Endothelial cell of umbilical vein (primary cell): ENCODE data around the gene ZBTB40. TPM values are rescaled to one million over a fixed set of nuclear protein-coding genes. Genes with fewer than 3 reads are reported as not detected.
A peak's percentile ranks its signal among the peaks of the same experiment; 100 is the strongest.

Source experiments
- BruUV-seq: library from RNA; stranded (reverse); fragments of 400-500 nt; replicated peaks from 2 replicates; lab custom pipeline; 2021; lab: Mats Ljungman, UMichigan
- CTCF ChIA-PET: fragments of 300-600, 350-600 bp; sonication (Branson Sonifier 250); formaldehyde crosslinking; loops from one replicate; lab custom pipeline; 2021; ENCODE audit warnings: antibody characterized with exemption, inconsistent platforms; lab: Charles Lee
- POLR2A ChIA-PET: fragments of 300-600, 350-600 bp; sonication (Branson Sonifier 250); formaldehyde crosslinking; loops from one replicate; lab custom pipeline; 2021; ENCODE audit warnings: antibody characterized with exemption, inconsistent platforms; lab: Charles Lee
- DNase-seq: peaks from one replicate; pipeline ENCODE4 v3.0.0-alpha.2; 2011; ENCODE audit warnings: low read depth, low spot score
- FAIRE-seq: peaks from 2 replicates; lab custom pipeline; 2011; peaks lifted over from hg19 to GRCh38; lab: Jason Lieb, UNC
- H2AFZ ChIP-seq: 2 replicates; pipeline ENCODE4 v1.6.0; 2012; ENCODE audit warnings: low read depth, low read length, control low read depth, inconsistent platforms
- H3K27ac ChIP-seq: 2 replicates; pipeline ENCODE4 v1.5.1; 2011; ENCODE audit warnings: low read depth, mild to moderate bottlenecking, control low read depth, low read length, moderate library complexity; ENCODE audit not compliant: insufficient read depth
- H3K27me3 ChIP-seq, 2 experiments: 2 replicates each; pipeline versions ENCODE4 v1.6.0 to v1.6.1; 2011; ENCODE audit warnings: low read length in 2 of 2, mixed read lengths in 1 of 2; ENCODE audit not compliant: control insufficient read depth in 2 of 2, insufficient read depth in 2 of 2
- H3K36me3 ChIP-seq, 2 experiments: 2 replicates in 1 of 2; 3 replicates in 1 of 2; pipeline ENCODE4 v1.5.1; 2011; ENCODE audit warnings: low read length in 2 of 2, mild to moderate bottlenecking in 1 of 2, moderate library complexity in 1 of 2; ENCODE audit not compliant: control insufficient read depth in 2 of 2, insufficient read depth in 2 of 2; ENCODE audit errors: extremely low read depth in 1 of 2
- H3K4me1 ChIP-seq: 3 replicates; pipeline ENCODE4 v1.5.1; 2011; ENCODE audit warnings: mild to moderate bottlenecking, low read length; ENCODE audit not compliant: control insufficient read depth, insufficient read depth; ENCODE audit errors: extremely low read depth
- H3K4me2 ChIP-seq: 2 replicates; pipeline ENCODE4 v1.6.1; 2011; ENCODE audit warnings: low read length, control low read depth, mixed read lengths; ENCODE audit not compliant: insufficient read depth
- H3K4me3 ChIP-seq, 3 experiments: fragments of 200-600 bp in 1 of 3; sonication (generic), shearing (Covaris generic) in 1 of 3; replicated peaks in 1 of 3; 2 replicates each; pipeline ENCODE4 v1.5.1; 2011 to 2016; ENCODE audit warnings: control low read depth in 3 of 3, low read length in 3 of 3, mild to moderate bottlenecking in 2 of 3, inconsistent platforms in 1 of 3, low read depth in 1 of 3, moderate library complexity in 1 of 3; ENCODE audit not compliant: insufficient read depth in 1 of 3
- H3K79me2 ChIP-seq: 2 replicates; pipeline ENCODE4 v1.6.0; 2012; ENCODE audit warnings: low read length, inconsistent platforms; ENCODE audit not compliant: control insufficient read depth, insufficient read depth
- H3K9ac ChIP-seq: replicated peaks from 2 replicates; pipeline ENCODE3; 2011; ENCODE audit warnings: low read length, control low read depth; ENCODE audit not compliant: insufficient read depth; ENCODE audit errors: extremely low read depth
- H3K9me1 ChIP-seq: replicated peaks from 3 replicates; pipeline ENCODE4 v1.6.0; 2011; ENCODE audit warnings: mild to moderate bottlenecking, low read length; ENCODE audit not compliant: control insufficient read depth, insufficient read depth; ENCODE audit errors: extremely low read depth
- H3K9me3 ChIP-seq: replicated peaks from 2 replicates; pipeline ENCODE4 v1.5.1; 2012; ENCODE audit warnings: low read length, inconsistent platforms; ENCODE audit not compliant: control insufficient read depth, insufficient read depth
- H4K20me1 ChIP-seq: replicated peaks from 2 replicates; pipeline ENCODE3; 2011; ENCODE audit warnings: mild to moderate bottlenecking, low read length; ENCODE audit not compliant: control insufficient read depth, insufficient read depth; ENCODE audit errors: extremely low read depth
- CTCF ChIP-seq, 2 donors: IDR thresholded peaks; 1 replicate in 1 of 2; 2 replicates in 1 of 2; pipeline ENCODE4 v1.5.1; 2011; ENCODE audit warnings: low read length in 2 of 2, mild to moderate bottlenecking in 2 of 2, moderate library complexity in 2 of 2, control low read depth in 1 of 2, inconsistent platforms in 1 of 2, low read depth in 1 of 2; ENCODE audit not compliant: insufficient read depth in 1 of 2; ENCODE audit errors: extremely low read depth in 1 of 2
- EZH2 ChIP-seq: IDR thresholded peaks from 2 replicates; pipeline ENCODE4 v1.6.1; 2012; ENCODE audit warnings: borderline replicate concordance, low read depth, mild to moderate bottlenecking, moderate library complexity, low read length, inconsistent platforms; ENCODE audit not compliant: severe bottlenecking
- FOS ChIP-seq: IDR thresholded peaks from 2 replicates; pipeline ENCODE4 v1.6.1; 2011; ENCODE audit warnings: mild to moderate bottlenecking, low read length, moderate library complexity, borderline replicate concordance; ENCODE audit not compliant: insufficient read depth
- JUN ChIP-seq: IDR thresholded peaks from 2 replicates; pipeline ENCODE4 v1.6.1; 2011; ENCODE audit warnings: borderline replicate concordance, low read depth; ENCODE audit not compliant: insufficient read length, insufficient read depth
- MAX ChIP-seq: IDR thresholded peaks from 2 replicates; pipeline ENCODE4 v1.6.1; 2011; ENCODE audit not compliant: insufficient read depth, insufficient read length
- MYC ChIP-seq: IDR thresholded peaks from one replicate; pipeline ENCODE4 v1.6.1; 2011; ENCODE audit warnings: mild to moderate bottlenecking, low read depth, low read length
- POLR2A ChIP-seq: IDR thresholded peaks from 2 replicates; pipeline ENCODE4 v1.6.1; 2012; ENCODE audit warnings: low read depth, mild to moderate bottlenecking, control low read depth, low read length
- POLR2AphosphoS5 ChIP-seq: IDR thresholded peaks from 2 replicates; pipeline ENCODE4 v1.6.1; 2012; ENCODE audit warnings: low read depth, mild to moderate bottlenecking, control low read depth, low read length, moderate library complexity; ENCODE audit not compliant: insufficient read depth
- dilution Hi-C: fragments of 300-500 bp; cut with MboI; formaldehyde crosslinking; loops from one replicate; pipeline ENCODE4 v1.15.0; 2019; ENCODE audit warnings: low sequenced_read_pairs; ENCODE audit not compliant: extremely low pct_ligation_motif_present
- intact Hi-C: fragments of 100-400 bp; cut with micrococcal nuclease; formaldehyde crosslinking; loops from one replicate; pipeline ENCODE4 v1.10.0; 2022
- polyA plus RNA-seq, 4 experiments: library from polyadenylated mRNA; depleted of rRNA in 3 of 4; stranded (reverse) in 3 of 4; unstranded in 1 of 4; fragments of >200 nt; gene quantifications; 2 replicates each; pipeline versions ENCODE4 v1.2.1 to v1.2.3, GENCODE V29; 2011 to 2012; ENCODE audit warnings: missing spikeins in 1 of 4
- total RNA-seq: library from RNA; stranded (reverse); gene quantifications from 2 replicates; pipeline ENCODE4 v1.2.3, GENCODE V29; 2021

Gene ZBTB40
- total and polyA plus RNA-seq, 2 donors (not counting 3 experiments of a cell fraction or from before 2014, with no cell fraction given) = 12.3 to 21.3 TPM

- POLR2A ChIA-PET = no interaction called here
- peak overlapping the region; percentile 42 for H3K27ac ChIP-seq
- peaks cover 5% of the 10 kb centered on the region for H4K20me1 ChIP-seq
- intact Hi-C loops = no loop called here
- no peak overlapping the region for H3K4me3 ChIP-seq
- dilution Hi-C loops = no loop called here
- peaks cover 14% of the 10 kb centered on the region for H3K4me1 ChIP-seq
- CTCF ChIA-PET = interaction anchor here (0.7 to 1.2 kb wide), 4 partner anchors 12 to 35 kb away, joined by 3 to 4 read pairs (median 3); no protein-coding TSS in a partner anchor
- BruUV-seq = no TSS peak
- FAIRE-seq = peak; percentile 84
- H2AFZ ChIP-seq = peak overlapping the region; percentile 14
- H3K27me3 ChIP-seq = no peaks in the 10 kb centered on the region
- DNase-seq = peak; percentile 92
- TF ChIP-seq POLR2A (no peak), CTCF (IDR thresholded peaks at IDR 0.05; ENCODE audit: extremely low read depth in 1 of 2, insufficient read depth in 1 of 2, low read depth in 1 of 2, low read length in 2 of 2) (no peak), EZH2 (no peak), MYC (no peak), POLR2AphosphoS5 (no peak), MAX (no peak), FOS (no peak), JUN (no peak)
- no peaks in the 10 kb centered on the region for H3K9me1 ChIP-seq
- H3K9ac ChIP-seq = no peak overlapping the region
- peaks cover 2 to 3% of the 10 kb centered on the region in 2 experiments for H3K36me3 ChIP-seq
- peak overlapping the region; percentile 5 for H3K4me2 ChIP-seq
- H3K79me2 ChIP-seq = peaks cover 18% of the 10 kb centered on the region
- H3K9me3 ChIP-seq = no peaks in the 10 kb centered on the region
These were observed 36.1 kb downstream of the ZBTB40 start for GRCh38 chr1:22487781-22488180.
